Anterior cingulate cortex (tissue), 58 donors: Measurements from ENCODE around the gene STRIT1.
"Not testable (repeated sequence)": the region's sequence is repeated elsewhere in the genome, so short reads cannot be mapped to it uniquely, and the experiment has no call there.

Experiments used
- DNase-seq, 58 donors: peaks; one replicate each; lab custom pipeline; 2025; lab: John Stamatoyannopoulos, UW

STRIT1 gene

GRCh38 chr3:155316426-155316825 is 22.9 kb upstream of the STRIT1 start:
- no peak for DNase-seq

GRCh38 chr3:155313916-155314315 is 20.4 kb upstream of the STRIT1 start:
- DNase-seq: no peak

- no peak for DNase-seq
Observed at GRCh38 chr3:155313300-155313699, 19.8 kb upstream of the STRIT1 start.

- DNase-seq: no peak
Observed at GRCh38 chr3:155312781-155313180, 19.3 kb upstream of the STRIT1 start.

GRCh38 chr3:155309581-155309980 is 16.1 kb upstream of the STRIT1 start:
- DNase-seq: no peak

- no peak for DNase-seq
Observed at GRCh38 chr3:155308831-155309230, 15.3 kb upstream of the STRIT1 start.

GRCh38 chr3:155307183-155307582 is 13.7 kb upstream of the STRIT1 start:
- DNase-seq: no peak

GRCh38 chr3:155304394-155304793 is 10.9 kb upstream of the STRIT1 start:
- no peak for DNase-seq

- DNase-seq: no peak
Observed at GRCh38 chr3:155303540-155304097, 10.1 kb upstream of the STRIT1 start.

- DNase-seq: no peak
Observed at GRCh38 chr3:155302891-155303290, 9.4 kb upstream of the STRIT1 start.

- no peak for DNase-seq
Observed at GRCh38 chr3:155302481-155302880, 9.0 kb upstream of the STRIT1 start.

- no peak for DNase-seq
Observed at GRCh38 chr3:155297100-155297499, 3.6 kb upstream of the STRIT1 start.

GRCh38 chr3:155296413-155296812 is 2.9 kb upstream of the STRIT1 start:
- DNase-seq: no peak

- no peak for DNase-seq
Observed at GRCh38 chr3:155292693-155293092, 790 bp downstream of the STRIT1 start.

- DNase-seq: no peak
Observed at GRCh38 chr3:155292133-155292532, 1.4 kb downstream of the STRIT1 start.

- no peak for DNase-seq
Observed at GRCh38 chr3:155286736-155287135, 6.7 kb downstream of the STRIT1 start.

- DNase-seq: no peak
Observed at GRCh38 chr3:155285936-155286335, 7.5 kb downstream of the STRIT1 start.

GRCh38 chr3:155283092-155284056 is 10.1 kb downstream of the STRIT1 start:
- DNase-seq: no peak

GRCh38 chr3:155282385-155283091 is 10.9 kb downstream of the STRIT1 start:
- no peak for DNase-seq

GRCh38 chr3:155281912-155282311 is 11.6 kb downstream of the STRIT1 start:
- DNase-seq: no peak

- DNase-seq: not testable (repeated sequence)
Observed at GRCh38 chr3:155276089-155276488, 17.4 kb downstream of the STRIT1 start.
